Measurements from ENCODE around the gene ACP7.

- TF ChIP-seq CTCF (IDR thresholded peaks at IDR 0.05): no peak
- no peak for TF ChIP-seq POLR2A (IDR thresholded peaks at IDR 0.05)
These were observed 1.2 kb upstream of the ACP7 start for GRCh38 chr19:39082745-39083598.
